ENCODE data around the gene DOHH.

DNA sequence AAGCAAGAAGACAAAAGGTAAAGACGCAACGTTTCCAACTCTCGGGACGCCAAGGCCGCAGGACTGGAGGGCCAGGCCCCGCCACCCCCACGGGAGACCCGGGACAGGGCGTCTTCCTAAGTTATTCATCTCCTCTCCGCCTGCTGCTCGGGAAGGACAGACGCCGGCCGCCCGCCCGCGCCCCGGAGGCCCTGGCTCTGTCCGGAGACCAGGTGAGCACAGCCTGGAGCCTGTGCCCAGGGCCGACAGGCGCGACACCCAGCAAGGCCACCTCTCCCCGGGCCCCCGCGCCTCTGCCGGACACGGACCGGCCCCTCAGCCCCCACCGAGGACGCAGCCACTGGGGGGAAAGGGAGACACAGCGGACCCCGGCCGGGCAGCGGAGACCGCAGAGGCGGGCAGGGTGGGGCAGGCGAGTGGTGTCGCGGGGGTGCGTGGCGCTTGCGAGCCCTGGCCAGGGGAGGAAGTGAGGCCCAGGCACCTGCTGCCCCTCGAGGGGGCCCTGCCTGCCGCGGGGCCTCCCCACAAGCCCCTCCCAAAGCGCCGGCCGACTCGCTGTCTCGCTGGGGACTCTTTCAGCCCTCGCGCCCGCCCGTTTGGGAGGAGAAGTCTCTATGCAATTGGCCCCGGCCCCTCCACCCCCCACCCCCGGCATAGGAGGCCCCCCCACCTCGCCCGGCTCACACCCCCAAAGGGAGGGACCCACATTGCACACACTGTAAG lies 37.3 kb downstream of the DOHH start:
- TF ChIP-seq, protein P1, sequence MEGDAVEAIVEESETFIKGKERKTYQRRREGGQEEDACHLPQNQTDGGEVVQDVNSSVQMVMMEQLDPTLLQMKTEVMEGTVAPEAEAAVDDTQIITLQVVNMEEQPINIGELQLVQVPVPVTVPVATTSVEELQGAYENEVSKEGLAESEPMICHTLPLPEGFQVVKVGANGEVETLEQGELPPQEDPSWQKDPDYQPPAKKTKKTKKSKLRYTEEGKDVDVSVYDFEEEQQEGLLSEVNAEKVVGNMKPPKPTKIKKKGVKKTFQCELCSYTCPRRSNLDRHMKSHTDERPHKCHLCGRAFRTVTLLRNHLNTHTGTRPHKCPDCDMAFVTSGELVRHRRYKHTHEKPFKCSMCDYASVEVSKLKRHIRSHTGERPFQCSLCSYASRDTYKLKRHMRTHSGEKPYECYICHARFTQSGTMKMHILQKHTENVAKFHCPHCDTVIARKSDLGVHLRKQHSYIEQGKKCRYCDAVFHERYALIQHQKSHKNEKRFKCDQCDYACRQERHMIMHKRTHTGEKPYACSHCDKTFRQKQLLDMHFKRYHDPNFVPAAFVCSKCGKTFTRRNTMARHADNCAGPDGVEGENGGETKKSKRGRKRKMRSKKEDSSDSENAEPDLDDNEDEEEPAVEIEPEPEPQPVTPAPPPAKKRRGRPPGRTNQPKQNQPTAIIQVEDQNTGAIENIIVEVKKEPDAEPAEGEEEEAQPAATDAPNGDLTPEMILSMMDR (IDR thresholded peaks at IDR 0.05), result no peak
- no peak for TF ChIP-seq POLR2A (IDR thresholded peaks at IDR 0.05)

All from gastroesophageal sphincter (tissue), 3 donors.